T-helper 2 cell treated with Interferon-gamma antibody and Interleukin-4, amounts not matched to agents 5 μg/mL and 100 μg/mL, for 36 hours (primary cell): ENCODE results near the gene AK8.

Experiments
- DNase-seq: peaks from one replicate; pipeline ENCODE4 v3.0.0; 2021; ENCODE audit warnings: low spot score
- H3K27ac Mint-ChIP-seq: one replicate; pipeline ENCODE4 v1.8.0; 2021; ENCODE audit warnings: mild to moderate bottlenecking, mixed read lengths
- H3K27me3 Mint-ChIP-seq: one replicate; pipeline ENCODE4 v1.8.0; 2021; ENCODE audit warnings: low read depth, mixed read lengths
- H3K36me3 Mint-ChIP-seq: one replicate; pipeline ENCODE4 v1.8.0; 2021; ENCODE audit warnings: low read depth, mixed read lengths
- H3K4me1 Mint-ChIP-seq: one replicate; pipeline ENCODE4 v1.8.0; 2021; ENCODE audit warnings: low read depth, mixed read lengths
- H3K4me3 Mint-ChIP-seq: one replicate; pipeline ENCODE4 v1.8.0; 2022; ENCODE audit warnings: mild to moderate bottlenecking, moderate library complexity, mixed read lengths
- H3K9me3 Mint-ChIP-seq: one replicate; pipeline ENCODE4 v1.8.0; 2021; ENCODE audit warnings: mixed read lengths

Gene AK8

GRCh38 chr9:132858751-132859150 is 19.3 kb downstream of the AK8 start:
- no peak overlapping the region for H3K27ac Mint-ChIP-seq
- no peaks in the 10 kb centered on the region for H3K36me3 Mint-ChIP-seq
- H3K9me3 Mint-ChIP-seq, result no peaks in the 10 kb centered on the region
- H3K27me3 Mint-ChIP-seq, result peaks cover 2% of the 10 kb centered on the region
- H3K4me1 Mint-ChIP-seq, result no peaks in the 10 kb centered on the region
- H3K4me3 Mint-ChIP-seq, result no peak overlapping the region
- DNase-seq, result no peak

- H3K4me1 Mint-ChIP-seq, result peaks cover 1% of the 10 kb centered on the region
- H3K36me3 Mint-ChIP-seq, result no peaks in the 10 kb centered on the region
- DNase-seq, result no peak
- no peak overlapping the region for H3K4me3 Mint-ChIP-seq
- H3K9me3 Mint-ChIP-seq, result no peaks in the 10 kb centered on the region
- peaks cover 2% of the 10 kb centered on the region for H3K27me3 Mint-ChIP-seq
- no peak overlapping the region for H3K27ac Mint-ChIP-seq
These were observed 20.3 kb downstream of the AK8 start for GRCh38 chr9:132857616-132858342.

GRCh38 chr9:132857031-132857430 is 21.1 kb downstream of the AK8 start:
- Mint-ChIP-seq H3K27me3 (peaks cover 2% of the 10 kb centered on the region), H3K9me3 (no peaks in the 10 kb centered on the region), H3K4me1 (peaks cover 1% of the 10 kb centered on the region), H3K27ac (no peak overlapping the region), H3K36me3 (no peaks in the 10 kb centered on the region), H3K4me3 (no peak overlapping the region)
- DNase-seq, result no peak

GRCh38 chr9:132855904-132856303 is 22.2 kb downstream of the AK8 start:
- Mint-ChIP-seq H3K4me3 (no peak overlapping the region), H3K9me3 (no peaks in the 10 kb centered on the region), H3K36me3 (no peaks in the 10 kb centered on the region)

GRCh38 chr9:132854832-132855231 is 23.3 kb downstream of the AK8 start:
- no peak for DNase-seq
- Mint-ChIP-seq H3K27ac (no peak overlapping the region), H3K4me1 (peaks cover 8% of the 10 kb centered on the region), H3K27me3 (peaks cover 2% of the 10 kb centered on the region), H3K9me3 (no peaks in the 10 kb centered on the region), H3K36me3 (no peaks in the 10 kb centered on the region), H3K4me3 (no peak overlapping the region)

More at GRCh38 chr9:132855904-132856303, 22.2 kb downstream of the AK8 start:
- Mint-ChIP-seq H3K27ac (no peak overlapping the region), H3K4me1 (peaks cover 4% of the 10 kb centered on the region), H3K27me3 (peaks cover 2% of the 10 kb centered on the region)
- no peak for DNase-seq

GRCh38 chr9:132853482-132853881 is 24.6 kb downstream of the AK8 start:
- DNase-seq, result no peak
- Mint-ChIP-seq H3K27ac (no peak overlapping the region), H3K4me1 (peaks cover 16% of the 10 kb centered on the region), H3K9me3 (no peaks in the 10 kb centered on the region), H3K27me3 (peaks cover under 1% of the 10 kb centered on the region), H3K36me3 (no peaks in the 10 kb centered on the region), H3K4me3 (no peak overlapping the region)

GRCh38 chr9:132849185-132849706 is 28.8 kb downstream of the AK8 start:
- H3K9me3 Mint-ChIP-seq, result no peaks in the 10 kb centered on the region
- H3K4me3 Mint-ChIP-seq, result peak overlapping the region; percentile 60
- peaks cover 16% of the 10 kb centered on the region for H3K4me1 Mint-ChIP-seq
- no peak for DNase-seq
- no peaks in the 10 kb centered on the region for H3K36me3 Mint-ChIP-seq
- peak overlapping the region; percentile 82 for H3K27ac Mint-ChIP-seq
- H3K27me3 Mint-ChIP-seq, result no peaks in the 10 kb centered on the region

GRCh38 chr9:132846918-132847515 is 31.1 kb downstream of the AK8 start:
- no peak overlapping the region for H3K27ac Mint-ChIP-seq
- peaks cover 15% of the 10 kb centered on the region for H3K4me1 Mint-ChIP-seq
- H3K27me3 Mint-ChIP-seq, result no peaks in the 10 kb centered on the region
- DNase-seq, result no peak
- H3K9me3 Mint-ChIP-seq, result no peaks in the 10 kb centered on the region
- H3K36me3 Mint-ChIP-seq, result no peaks in the 10 kb centered on the region
- H3K4me3 Mint-ChIP-seq, result no peak overlapping the region

- Mint-ChIP-seq H3K27ac (no peak overlapping the region), H3K4me3 (no peak overlapping the region), H3K27me3 (no peaks in the 10 kb centered on the region), H3K4me1 (peaks cover 15% of the 10 kb centered on the region), H3K36me3 (no peaks in the 10 kb centered on the region), H3K9me3 (no peaks in the 10 kb centered on the region)
- DNase-seq, result no peak
These were observed 31.8 kb downstream of the AK8 start for GRCh38 chr9:132846109-132846917.

- no peaks in the 10 kb centered on the region for H3K4me1 Mint-ChIP-seq
- H3K27me3 Mint-ChIP-seq, result no peaks in the 10 kb centered on the region
- no peaks in the 10 kb centered on the region for H3K36me3 Mint-ChIP-seq
- H3K9me3 Mint-ChIP-seq, result no peaks in the 10 kb centered on the region
- DNase-seq, result no peak
- no peak overlapping the region for H3K4me3 Mint-ChIP-seq
- H3K27ac Mint-ChIP-seq, result no peak overlapping the region
These were observed 35.7 kb downstream of the AK8 start for GRCh38 chr9:132842124-132843044.

GRCh38 chr9:132840980-132841379 is 37.1 kb downstream of the AK8 start:
- Mint-ChIP-seq H3K36me3 (no peaks in the 10 kb centered on the region), H3K4me1 (no peaks in the 10 kb centered on the region), H3K9me3 (no peaks in the 10 kb centered on the region), H3K4me3 (no peak overlapping the region), H3K27ac (no peak overlapping the region), H3K27me3 (no peaks in the 10 kb centered on the region)
- DNase-seq, result no peak

GRCh38 chr9:132838291-132838690 is 39.8 kb downstream of the AK8 start:
- H3K9me3 Mint-ChIP-seq, result no peaks in the 10 kb centered on the region
- H3K27ac Mint-ChIP-seq, result no peak overlapping the region
- DNase-seq, result no peak
- H3K36me3 Mint-ChIP-seq, result no peaks in the 10 kb centered on the region
- peaks cover 4% of the 10 kb centered on the region for H3K27me3 Mint-ChIP-seq
- H3K4me3 Mint-ChIP-seq, result no peak overlapping the region
- no peaks in the 10 kb centered on the region for H3K4me1 Mint-ChIP-seq

- Mint-ChIP-seq H3K4me3 (no peak overlapping the region), H3K27ac (no peak overlapping the region), H3K27me3 (peaks cover 4% of the 10 kb centered on the region), H3K9me3 (no peaks in the 10 kb centered on the region), H3K4me1 (no peaks in the 10 kb centered on the region), H3K36me3 (no peaks in the 10 kb centered on the region)
- no peak for DNase-seq
These were observed 40.4 kb downstream of the AK8 start for GRCh38 chr9:132837501-132838286.
